ENCODE data around the gene TRANK1. TPM values are rescaled to one million over a fixed set of nuclear protein-coding genes. Genes with fewer than 3 reads are reported as not detected.

Gene TRANK1
- polyA plus RNA-seq, 1 donor (not counting 4 experiments of a cell fraction or from before 2014, with no cell fraction given) = 3.2 TPM

- Histone ChIP-seq H3K27me3 (ENCODE audit: control insufficient read depth, extremely low read depth, insufficient read depth, low read length) (peaks cover 7% of the 10 kb centered on the region), H4K20me1 (ENCODE audit: control insufficient read depth, extremely low read depth, insufficient read depth, low read length) (no peaks in the 10 kb centered on the region), H3K9ac (ENCODE audit: control insufficient read depth, extremely low read depth, insufficient read depth, low read length) (peak overlapping the region; percentile 67), H3K4me1 (ENCODE audit: control insufficient read depth, extremely low read depth, insufficient read depth, low read length) (peaks cover 10% of the 10 kb centered on the region), H3K4me2 (ENCODE audit: control insufficient read depth, extremely low read depth, insufficient read depth, low read depth, low read length) (peak overlapping the region; percentile 82), H3K36me3 (ENCODE audit: control insufficient read depth in 2 of 2, extremely low read depth in 1 of 2, insufficient read depth in 2 of 2, low read length in 2 of 2) (no peaks in the 10 kb centered on the region), H3K79me2 (ENCODE audit: control insufficient read depth, insufficient read depth, low read length) (no peaks in the 10 kb centered on the region), H2AFZ (ENCODE audit: control insufficient read depth, low read length) (no peak overlapping the region), H3K27ac (ENCODE audit: control insufficient read depth, insufficient read depth, low read length) (no peak overlapping the region), H3K9me3 (ENCODE audit: control insufficient read depth, low read depth, low read length) (no peaks in the 10 kb centered on the region), H3K4me3 (ENCODE audit: control insufficient read depth in 2 of 3, extremely low read depth in 1 of 3, insufficient read depth in 2 of 3, low read depth in 1 of 3, low read length in 3 of 3) (peak overlapping the region; percentile 45 to 68 (median 66)), H3K9me1 (ENCODE audit: control insufficient read depth, extremely low read depth, insufficient read depth, low read length) (no peaks in the 10 kb centered on the region)
- FAIRE-seq (no peak), DNase-seq (ENCODE audit: low read depth, low spot score) (no peak)
- no peak for TF ChIP-seq EZH2 (IDR thresholded peaks at IDR 0.05; ENCODE audit: low read length)
- TF ChIP-seq CTCF (optimal IDR thresholded peaks at IDR 0.05 in 1 of 3, IDR thresholded peaks at IDR 0.05 in 1 of 3, conservative IDR thresholded peaks at IDR 0.05 in 1 of 3; ENCODE audit: extremely low read depth in 1 of 3, insufficient read depth in 2 of 3, low read length in 3 of 3) = no peak
- dilution Hi-C loops (cut with MboI; ENCODE audit: extremely low pct_ligation_motif_present, low sequenced_read_pairs) = no loop called here
These were observed 1.3 kb downstream of the TRANK1 start for GRCh38 chr3:36943601-36944000.

DNA sequence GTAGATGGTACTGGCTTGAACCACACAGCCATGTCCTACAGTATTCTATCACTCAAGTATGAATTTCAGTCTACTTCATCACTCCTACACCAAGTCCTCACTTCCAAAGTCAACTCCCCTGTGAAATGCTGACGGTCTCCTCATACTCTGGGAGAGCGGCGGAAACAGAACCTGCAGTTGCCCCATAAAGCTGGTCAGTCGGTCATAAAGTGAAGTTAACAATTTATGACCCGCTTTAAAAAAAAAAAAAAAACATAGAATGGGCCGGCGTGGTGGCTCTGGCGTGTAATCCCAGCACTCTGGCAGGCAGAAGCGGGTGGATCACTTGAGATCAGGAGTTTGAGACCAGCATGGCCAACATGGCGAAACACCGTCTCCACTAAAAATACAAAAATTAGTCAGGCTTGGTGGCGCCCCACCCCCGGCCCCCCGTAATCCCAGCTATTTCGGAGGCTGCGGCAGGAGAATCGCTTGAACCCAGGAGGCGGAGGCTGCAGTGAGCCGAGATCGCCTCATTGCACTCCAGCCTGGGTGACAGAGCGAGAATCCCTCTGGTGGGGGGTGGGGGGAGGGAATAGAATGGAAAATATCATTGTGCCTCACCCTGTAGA, 2.1 kb downstream of the TRANK1 start:
- no peaks in the 10 kb centered on the region for H3K36me3 ChIP-seq (ENCODE audit: control insufficient read depth in 2 of 2, extremely low read depth in 1 of 2, insufficient read depth in 2 of 2, low read length in 2 of 2)
- no peaks in the 10 kb centered on the region for H4K20me1 ChIP-seq (ENCODE audit: control insufficient read depth, extremely low read depth, insufficient read depth, low read length)
- TF ChIP-seq CTCF (optimal IDR thresholded peaks at IDR 0.05 in 1 of 3, IDR thresholded peaks at IDR 0.05 in 1 of 3, conservative IDR thresholded peaks at IDR 0.05 in 1 of 3; ENCODE audit: extremely low read depth in 1 of 3, insufficient read depth in 2 of 3, low read length in 3 of 3) (no peak), EZH2 (IDR thresholded peaks at IDR 0.05; ENCODE audit: low read length) (no peak)
- no peak overlapping the region for H3K9ac ChIP-seq (ENCODE audit: control insufficient read depth, extremely low read depth, insufficient read depth, low read length)
- no peak overlapping the region for H3K4me3 ChIP-seq (ENCODE audit: control insufficient read depth in 2 of 3, extremely low read depth in 1 of 3, insufficient read depth in 2 of 3, low read depth in 1 of 3, low read length in 3 of 3)
- no peak overlapping the region for H3K4me2 ChIP-seq (ENCODE audit: control insufficient read depth, extremely low read depth, insufficient read depth, low read depth, low read length)
- no peak for FAIRE-seq
- H3K79me2 ChIP-seq (ENCODE audit: control insufficient read depth, insufficient read depth, low read length) = no peaks in the 10 kb centered on the region
- no peaks in the 10 kb centered on the region for H3K9me1 ChIP-seq (ENCODE audit: control insufficient read depth, extremely low read depth, insufficient read depth, low read length)
- H3K27me3 ChIP-seq (ENCODE audit: control insufficient read depth, extremely low read depth, insufficient read depth, low read length) = peaks cover 7% of the 10 kb centered on the region
- dilution Hi-C loops (cut with MboI; ENCODE audit: extremely low pct_ligation_motif_present, low sequenced_read_pairs) = no loop called here
- no peak overlapping the region for H3K27ac ChIP-seq (ENCODE audit: control insufficient read depth, insufficient read depth, low read length)
- no peaks in the 10 kb centered on the region for H3K9me3 ChIP-seq (ENCODE audit: control insufficient read depth, low read depth, low read length)
- no peak for DNase-seq (ENCODE audit: low read depth, low spot score)
- H2AFZ ChIP-seq (ENCODE audit: control insufficient read depth, low read length) = no peak overlapping the region
- peaks cover 11% of the 10 kb centered on the region for H3K4me1 ChIP-seq (ENCODE audit: control insufficient read depth, extremely low read depth, insufficient read depth, low read length)

Measured in keratinocyte (primary cell).